ENCODE results near the gene ATXN7L1. TPM values are rescaled to one million over a fixed set of nuclear protein-coding genes. Genes with fewer than 3 reads are reported as not detected.

The ATXN7L1 gene
- total and polyA plus RNA-seq, 2 donors (not counting 1 experiment from before 2014, with no cell fraction given): 7.1 to 40.6 TPM

DNA sequence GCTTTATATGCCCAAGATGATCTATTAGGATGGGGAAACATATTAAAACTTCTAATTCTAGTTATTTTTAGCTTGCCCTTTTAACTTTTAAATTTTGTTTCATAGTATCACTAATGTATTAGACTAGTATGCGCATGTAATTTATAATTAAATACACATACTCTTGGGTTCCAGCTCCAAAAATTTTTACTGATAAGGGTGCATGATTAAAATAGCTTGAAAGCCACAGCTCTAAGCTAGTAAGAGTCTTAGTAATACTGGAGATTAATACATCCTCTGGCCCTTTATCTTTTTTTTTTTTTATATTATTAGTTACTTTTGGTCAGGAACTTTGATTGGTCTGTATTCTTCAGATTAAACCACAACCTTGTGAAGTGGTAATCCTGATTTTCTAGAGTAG lies 53.6 kb downstream of the ATXN7L1 start:
- H3K4me1 Mint-ChIP-seq: no peaks in the 10 kb centered on the region
- no CpG with 5 or more reads among the region's 1 CpG for WGBS (ENCODE audit: insufficient coverage)
- DNase-seq: no peak

DNA sequence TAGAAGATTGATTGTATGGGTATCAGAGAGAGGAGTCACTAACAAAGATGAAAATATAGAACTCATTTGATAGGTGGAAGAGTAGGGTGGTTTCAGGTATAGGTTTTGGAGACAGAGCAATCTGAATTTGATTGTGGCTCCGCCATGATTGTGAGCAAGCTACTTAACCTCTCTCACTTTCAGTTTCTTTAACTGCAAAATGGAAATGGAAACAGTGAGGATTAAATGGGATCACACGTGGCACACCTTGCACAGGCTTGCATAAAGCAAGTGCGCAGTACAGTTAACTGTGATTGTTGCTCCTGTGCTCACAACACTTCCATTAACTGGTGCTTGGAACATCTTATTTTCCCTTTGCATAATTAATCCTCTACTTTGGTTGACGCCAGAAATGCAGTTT lies 54.9 kb downstream of the ATXN7L1 start:
- 91% methylated on average over 3 of the region's 4 CpGs for WGBS (ENCODE audit: insufficient coverage)
- H3K27me3 ChIP-seq (replicated peaks in 1 of 4; ENCODE audit: control extremely low read depth in 1 of 4, control insufficient read depth in 3 of 4, insufficient read depth in 4 of 4, low read length in 3 of 4): peaks cover 0 to 5% (median 0%) of the 10 kb centered on the region in 4 experiments

More for the DNA sequence above, 53.6 kb downstream of the ATXN7L1 start:
- Histone ChIP-seq H3K27me3 (replicated peaks in 1 of 4; ENCODE audit: control extremely low read depth in 1 of 4, control insufficient read depth in 3 of 4, insufficient read depth in 4 of 4, low read length in 3 of 4) (peaks cover 0 to 5% (median 0%) of the 10 kb centered on the region in 4 experiments), H3K4me3 (ENCODE audit: control extremely low read depth in 1 of 5, extremely low read depth in 1 of 5, insufficient read depth in 1 of 5, low read depth in 2 of 5, low read length in 4 of 5) (no peak overlapping the region), H3K9me3 (ENCODE audit: control extremely low read depth in 1 of 3, control insufficient read depth in 2 of 3, insufficient read depth in 1 of 3, low read length in 2 of 3) (peaks cover 0 to 3% (median 0%) of the 10 kb centered on the region in 3 donors), H3K9ac (ENCODE audit: low read length) (no peak overlapping the region), H3K79me2 (ENCODE audit: control insufficient read depth, insufficient read depth, low read length) (no peaks in the 10 kb centered on the region), H4K20me1 (ENCODE audit: control insufficient read depth, insufficient read depth, low read length, poor library complexity, severe bottlenecking) (no peaks in the 10 kb centered on the region), H3K4me1 (ENCODE audit: control insufficient read depth in 2 of 2, insufficient read depth in 2 of 2, low read length in 2 of 2) (no peaks in the 10 kb centered on the region), H2AFZ (ENCODE audit: insufficient read depth, low read depth, low read length, poor library complexity, severe bottlenecking) (no peak overlapping the region), H3K27ac (ENCODE audit: low read length in 2 of 2) (no peak overlapping the region), H3K36me3 (replicated peaks in 1 of 2; ENCODE audit: control extremely low read depth in 1 of 2, control insufficient read depth in 1 of 2, extremely low read depth in 1 of 2, insufficient read depth in 2 of 2, low read length in 1 of 2) (no peaks in the 10 kb centered on the region), H3K4me2 (replicated peaks; ENCODE audit: low read depth, low read length, poor library complexity, severe bottlenecking) (no peak overlapping the region)
- Mint-ChIP-seq H3K4me3 (no peak overlapping the region), H3K27ac (no peak overlapping the region), H3K9me3 (ENCODE audit: insufficient read depth) (no peaks in the 10 kb centered on the region), H3K27me3 (peaks cover 17% of the 10 kb centered on the region)
- CTCF ChIA-PET: interaction anchor here (0.6 to 0.9 kb wide), 3 partner anchors 16 to 58 kb away, joined by 3 to 5 read pairs (median 3); no protein-coding TSS in a partner anchor
- POLR2A ChIA-PET: no interaction called here
- intact Hi-C loops (cut with micrococcal nuclease): no loop called here
- ATAC-seq (ENCODE audit: low read depth): no peak
- TF ChIP-seq, protein P1, sequence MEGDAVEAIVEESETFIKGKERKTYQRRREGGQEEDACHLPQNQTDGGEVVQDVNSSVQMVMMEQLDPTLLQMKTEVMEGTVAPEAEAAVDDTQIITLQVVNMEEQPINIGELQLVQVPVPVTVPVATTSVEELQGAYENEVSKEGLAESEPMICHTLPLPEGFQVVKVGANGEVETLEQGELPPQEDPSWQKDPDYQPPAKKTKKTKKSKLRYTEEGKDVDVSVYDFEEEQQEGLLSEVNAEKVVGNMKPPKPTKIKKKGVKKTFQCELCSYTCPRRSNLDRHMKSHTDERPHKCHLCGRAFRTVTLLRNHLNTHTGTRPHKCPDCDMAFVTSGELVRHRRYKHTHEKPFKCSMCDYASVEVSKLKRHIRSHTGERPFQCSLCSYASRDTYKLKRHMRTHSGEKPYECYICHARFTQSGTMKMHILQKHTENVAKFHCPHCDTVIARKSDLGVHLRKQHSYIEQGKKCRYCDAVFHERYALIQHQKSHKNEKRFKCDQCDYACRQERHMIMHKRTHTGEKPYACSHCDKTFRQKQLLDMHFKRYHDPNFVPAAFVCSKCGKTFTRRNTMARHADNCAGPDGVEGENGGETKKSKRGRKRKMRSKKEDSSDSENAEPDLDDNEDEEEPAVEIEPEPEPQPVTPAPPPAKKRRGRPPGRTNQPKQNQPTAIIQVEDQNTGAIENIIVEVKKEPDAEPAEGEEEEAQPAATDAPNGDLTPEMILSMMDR (IDR thresholded peaks at IDR 0.05): no peak
- TF ChIP-seq EZH2 (IDR thresholded peaks at IDR 0.05; ENCODE audit: borderline replicate concordance, insufficient read depth, low read depth, low read length, poor library complexity, severe bottlenecking): no peak

More for the DNA sequence above, 54.9 kb downstream of the ATXN7L1 start:
- H3K4me3 Mint-ChIP-seq: no peak overlapping the region
- Histone ChIP-seq H3K36me3 (replicated peaks in 1 of 2; ENCODE audit: control extremely low read depth in 1 of 2, control insufficient read depth in 1 of 2, extremely low read depth in 1 of 2, insufficient read depth in 2 of 2, low read length in 1 of 2) (no peaks in the 10 kb centered on the region), H3K9me3 (ENCODE audit: control extremely low read depth in 1 of 3, control insufficient read depth in 2 of 3, insufficient read depth in 1 of 3, low read length in 2 of 3) (peaks cover 0 to 3% (median 0%) of the 10 kb centered on the region in 3 donors), H3K4me2 (replicated peaks; ENCODE audit: low read depth, low read length, poor library complexity, severe bottlenecking) (no peak overlapping the region), H3K4me3 (ENCODE audit: control extremely low read depth in 1 of 5, extremely low read depth in 1 of 5, insufficient read depth in 1 of 5, low read depth in 2 of 5, low read length in 4 of 5) (no peak overlapping the region), H3K9ac (ENCODE audit: low read length) (no peak overlapping the region), H3K27ac (ENCODE audit: low read length in 2 of 2) (no peak overlapping the region), H2AFZ (ENCODE audit: insufficient read depth, low read depth, low read length, poor library complexity, severe bottlenecking) (no peak overlapping the region), H4K20me1 (ENCODE audit: control insufficient read depth, insufficient read depth, low read length, poor library complexity, severe bottlenecking) (no peaks in the 10 kb centered on the region), H3K79me2 (ENCODE audit: control insufficient read depth, insufficient read depth, low read length) (no peaks in the 10 kb centered on the region), H3K4me1 (ENCODE audit: control insufficient read depth in 2 of 2, insufficient read depth in 2 of 2, low read length in 2 of 2) (peaks cover 2% of the 10 kb centered on the region in 2 donors)
- H3K27me3 Mint-ChIP-seq: peaks cover 17% of the 10 kb centered on the region
- H3K9me3 Mint-ChIP-seq (ENCODE audit: insufficient read depth): no peaks in the 10 kb centered on the region
- H3K27ac Mint-ChIP-seq: no peak overlapping the region
- ATAC-seq (ENCODE audit: low read depth): no peak
- TF ChIP-seq EZH2 (IDR thresholded peaks at IDR 0.05; ENCODE audit: borderline replicate concordance, insufficient read depth, low read depth, low read length, poor library complexity, severe bottlenecking): no peak
- TF ChIP-seq, protein P1 (IDR thresholded peaks at IDR 0.05): no peak
- no peak for DNase-seq
- CTCF ChIA-PET: interaction anchor here (1.1 to 1.6 kb wide), 2 partner anchors 9 to 165 kb away, joined by 3 to 4 read pairs; no protein-coding TSS in a partner anchor
- no peaks in the 10 kb centered on the region for H3K4me1 Mint-ChIP-seq
- POLR2A ChIA-PET: no interaction called here
- intact Hi-C loops (cut with micrococcal nuclease): no loop called here
